WTC11 (cell line): ENCODE measurements around the gene C1QTNF9B.

Experiments used
- ARID4B ChIP-seq: sonication (generic); formaldehyde crosslinking; IDR thresholded peaks from 2 replicates; pipeline ENCODE4 v1.8.0; 2023; ENCODE audit warnings: missing genetic modification reagents, mild to moderate bottlenecking, borderline replicate concordance
- CTCF ChIP-seq: fragments of 200-600 bp; IDR thresholded peaks from 2 replicates; pipeline ENCODE4 v1.8.0; 2022; ENCODE audit warnings: antibody characterized with exemption
- HMGXB4 ChIP-seq: sonication (generic); formaldehyde crosslinking; IDR thresholded peaks from 2 replicates; pipeline ENCODE4 v1.8.1; 2023; ENCODE audit warnings: mild to moderate bottlenecking, moderate library complexity, missing genetic modification reagents
- NFE2L1 ChIP-seq: sonication (generic); formaldehyde crosslinking; IDR thresholded peaks from 2 replicates; pipeline ENCODE4 v1.8.1; 2023; ENCODE audit warnings: missing genetic modification reagents
- PREB ChIP-seq: sonication (generic); formaldehyde crosslinking; IDR thresholded peaks from 2 replicates; pipeline ENCODE4 v1.8.1; 2022; ENCODE audit warnings: mild to moderate bottlenecking, missing genetic modification reagents, moderate library complexity, borderline replicate concordance
- ZNF121 ChIP-seq: sonication (generic); formaldehyde crosslinking; IDR thresholded peaks from 2 replicates; pipeline ENCODE4 v1.8.0; 2023; ENCODE audit warnings: missing genetic modification reagents

GRCh38 chr13:23946900-23947299 lies 49.6 kb upstream of the C1QTNF9B start:
- TF ChIP-seq PREB (CRISPR knock-in tag) (no peak), ZNF121 (CRISPR knock-in tag) (no peak), NFE2L1 (CRISPR knock-in tag) (no peak), CTCF (no peak), HMGXB4 (CRISPR knock-in tag) (no peak), ARID4B (CRISPR knock-in tag) (no peak)
